Measurements from ENCODE around the gene THSD7B. TPM values are rescaled to one million over a fixed set of nuclear protein-coding genes. Genes with fewer than 3 reads are reported as not detected.

THSD7B gene
- polyA plus RNA-seq, 1 experiment: not detected

- Histone ChIP-seq H3K4me3 (ENCODE audit: low read depth, low read length) (no peak overlapping the region), H3K9me3 (ENCODE audit: control insufficient read depth, insufficient read depth, low read length) (peaks cover 5% of the 10 kb centered on the region; the same call in 1 of the 2 replicates), H3K27ac (ENCODE audit: low read depth, low read length) (no peak overlapping the region), H3K27me3 (ENCODE audit: control insufficient read depth, insufficient read depth, low read length) (no peaks in the 10 kb centered on the region)
- no peak for DNase-seq (ENCODE audit: low read depth, low spot score)
- ChIA-PET POLR2A (no interaction called here), CTCF (no interaction called here)
- no peak for TF ChIP-seq CTCF (IDR thresholded peaks at IDR 0.05; ENCODE audit: low read depth, low read length)
Measured at GRCh38 chr2:137123226-137123625, 357.9 kb downstream of the THSD7B start.

GRCh38 chr2:137133225-137133624, 367.9 kb downstream of the THSD7B start:
- no peak for TF ChIP-seq CTCF (IDR thresholded peaks at IDR 0.05; ENCODE audit: low read depth, low read length)
- no peak overlapping the region for H3K4me3 ChIP-seq (ENCODE audit: low read depth, low read length)
- peaks cover 7% of the 10 kb centered on the region for H3K9me3 ChIP-seq (ENCODE audit: control insufficient read depth, insufficient read depth, low read length)
- ChIA-PET POLR2A (no interaction called here), CTCF (no interaction called here)
- no peak for DNase-seq (ENCODE audit: low read depth, low spot score)
- H3K27ac ChIP-seq (ENCODE audit: low read depth, low read length): no peak overlapping the region
- no peaks in the 10 kb centered on the region for H3K27me3 ChIP-seq (ENCODE audit: control insufficient read depth, insufficient read depth, low read length)

GRCh38 chr2:137138263-137138662, 372.9 kb downstream of the THSD7B start:
- Histone ChIP-seq H3K27me3 (ENCODE audit: control insufficient read depth, insufficient read depth, low read length) (no peaks in the 10 kb centered on the region), H3K9me3 (ENCODE audit: control insufficient read depth, insufficient read depth, low read length) (peaks cover 6% of the 10 kb centered on the region; the same call in 1 of the 2 replicates), H3K27ac (ENCODE audit: low read depth, low read length) (no peak overlapping the region), H3K4me3 (ENCODE audit: low read depth, low read length) (no peak overlapping the region)
- ChIA-PET POLR2A (no interaction called here), CTCF (no interaction called here)
- no peak for DNase-seq (ENCODE audit: low read depth, low spot score)
- TF ChIP-seq CTCF (IDR thresholded peaks at IDR 0.05; ENCODE audit: low read depth, low read length): no peak

GRCh38 chr2:137151731-137152130, 386.4 kb downstream of the THSD7B start:
- no peak for DNase-seq (ENCODE audit: low read depth, low spot score)
- H3K27me3 ChIP-seq (ENCODE audit: control insufficient read depth, insufficient read depth, low read length): no peaks in the 10 kb centered on the region
- H3K4me3 ChIP-seq (ENCODE audit: low read depth, low read length): no peak overlapping the region
- H3K27ac ChIP-seq (ENCODE audit: low read depth, low read length): no peak overlapping the region
- ChIA-PET CTCF (no interaction called here), POLR2A (no interaction called here)
- no peak for TF ChIP-seq CTCF (IDR thresholded peaks at IDR 0.05; ENCODE audit: low read depth, low read length)
- peaks cover 10% of the 10 kb centered on the region for H3K9me3 ChIP-seq (ENCODE audit: control insufficient read depth, insufficient read depth, low read length)

GRCh38 chr2:137154946-137155345, 389.6 kb downstream of the THSD7B start:
- ChIA-PET POLR2A (no interaction called here), CTCF (no interaction called here)
- Histone ChIP-seq H3K27ac (ENCODE audit: low read depth, low read length) (no peak overlapping the region), H3K27me3 (ENCODE audit: control insufficient read depth, insufficient read depth, low read length) (no peaks in the 10 kb centered on the region), H3K9me3 (ENCODE audit: control insufficient read depth, insufficient read depth, low read length) (peaks cover 13% of the 10 kb centered on the region), H3K4me3 (ENCODE audit: low read depth, low read length) (no peak overlapping the region)
- no peak for TF ChIP-seq CTCF (IDR thresholded peaks at IDR 0.05; ENCODE audit: low read depth, low read length)
- DNase-seq (ENCODE audit: low read depth, low spot score): no peak

Data from AG04450 (cell line).